Measurements from ENCODE around the gene FMO2.
"Not testable (repeated sequence)": the region's sequence is repeated elsewhere in the genome, so short reads cannot be mapped to it uniquely, and the experiment has no call there.

DNA sequence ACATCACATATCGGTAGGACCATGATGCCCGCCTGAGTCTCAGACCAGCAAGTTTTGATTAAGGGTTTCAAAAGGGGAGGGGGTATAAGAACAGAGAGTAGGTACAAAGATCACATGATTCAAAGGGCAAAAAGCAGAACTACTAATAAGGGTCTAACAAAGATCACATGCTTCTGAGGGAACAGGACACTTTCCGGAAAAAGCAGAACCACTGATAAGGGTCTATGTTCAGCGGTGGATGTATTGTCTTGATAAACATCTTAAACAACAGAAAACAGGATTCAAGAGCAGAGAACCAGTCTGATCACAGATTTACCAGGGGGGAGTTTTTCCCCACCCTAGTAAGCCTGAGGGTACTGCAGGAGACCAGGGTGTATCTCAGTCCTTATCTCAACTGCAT lies 51.1 kb downstream of the FMO2 start:
- TF ChIP-seq YY1 (IDR thresholded peaks at IDR 0.05; ENCODE audit: insufficient read depth, insufficient read length); ZNF274 (IDR thresholded peaks at IDR 0.05; ENCODE audit: low read depth, low read length); SUZ12 (IDR thresholded peaks at IDR 0.05; ENCODE audit: extremely low read depth, insufficient read depth, insufficient read length): not testable (repeated sequence)
